ENCODE data around the gene EBF4.

The EBF4 gene

DNA sequence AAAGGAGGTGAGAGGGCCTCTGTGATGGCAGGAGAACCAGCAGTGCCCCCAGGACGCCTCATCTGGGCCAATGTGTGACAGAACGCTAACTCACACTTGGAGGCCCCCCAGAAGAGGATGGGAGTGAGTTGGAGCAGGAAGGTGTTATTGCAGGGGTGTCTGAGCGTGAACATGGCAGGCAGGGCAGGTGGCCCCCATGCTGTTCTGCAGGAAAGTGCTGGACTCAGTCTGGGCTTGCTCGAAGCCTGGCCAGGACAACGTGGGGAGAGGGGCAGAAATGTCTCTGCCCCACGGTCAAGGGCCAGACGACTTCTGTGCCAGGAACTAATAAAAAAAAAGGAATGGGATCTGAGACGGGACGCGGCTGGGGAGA, 931 bp upstream of the EBF4 start:
- Histone ChIP-seq H3K36me3 (ENCODE audit: control insufficient read depth in 1 of 2, insufficient read depth in 2 of 2, low read depth in 1 of 2, low read length in 2 of 2) (no peaks in the 10 kb centered on the region), H2BK120ac (ENCODE audit: low read depth, low read length) (no peak overlapping the region), H3K9ac (ENCODE audit: low read length) (no peak overlapping the region), H2BK15ac (ENCODE audit: low read depth, poor library complexity, severe bottlenecking) (no peak overlapping the region), H3K79me1 (replicated peaks; ENCODE audit: low read length, poor library complexity, severe bottlenecking) (no peaks in the 10 kb centered on the region), H3K23ac (ENCODE audit: low read length in 2 of 2) (no peak overlapping the region), H2BK12ac (ENCODE audit: low read length in 2 of 2) (no peak overlapping the region), H2AFZ (ENCODE audit: low read depth, low read length) (no peak overlapping the region), H3K27ac (ENCODE audit: low read length, poor library complexity, severe bottlenecking) (no peak overlapping the region), H4K8ac (ENCODE audit: low read length) (no peak overlapping the region), H4K91ac (ENCODE audit: low read length) (no peak overlapping the region), H3K4me1 (ENCODE audit: control insufficient read depth, insufficient read depth, low read depth, low read length) (peaks cover 10% of the 10 kb centered on the region), H3K4ac (ENCODE audit: low read depth in 1 of 2, low read length in 2 of 2) (no peak overlapping the region), H3K4me2 (ENCODE audit: low read length, poor library complexity, severe bottlenecking) (no peak overlapping the region), H3K18ac (ENCODE audit: low read depth in 1 of 2, low read length in 2 of 2) (no peak overlapping the region), H3K4me3 (ENCODE audit: insufficient read depth in 1 of 2, low read depth in 1 of 2, low read length in 2 of 2) (peak overlapping the region in 1 of 2 experiments; percentile 39), H3K27me3 (ENCODE audit: control insufficient read depth in 1 of 2, insufficient read depth in 1 of 2, low read length in 2 of 2) (peaks cover 83 to 84% of the 10 kb centered on the region in 2 experiments), H3K9me3 (ENCODE audit: control insufficient read depth, low read length) (no peaks in the 10 kb centered on the region), H2BK5ac (ENCODE audit: low read depth, low read length, poor library complexity, severe bottlenecking) (no peak overlapping the region), H3K14ac (ENCODE audit: low read length in 2 of 2) (no peak overlapping the region), H2AK5ac (ENCODE audit: low read length, severe bottlenecking) (no peak overlapping the region)
- 28% methylated on average over 10 of the region's 10 CpGs for WGBS
- DNase-seq, result no peak

DNA sequence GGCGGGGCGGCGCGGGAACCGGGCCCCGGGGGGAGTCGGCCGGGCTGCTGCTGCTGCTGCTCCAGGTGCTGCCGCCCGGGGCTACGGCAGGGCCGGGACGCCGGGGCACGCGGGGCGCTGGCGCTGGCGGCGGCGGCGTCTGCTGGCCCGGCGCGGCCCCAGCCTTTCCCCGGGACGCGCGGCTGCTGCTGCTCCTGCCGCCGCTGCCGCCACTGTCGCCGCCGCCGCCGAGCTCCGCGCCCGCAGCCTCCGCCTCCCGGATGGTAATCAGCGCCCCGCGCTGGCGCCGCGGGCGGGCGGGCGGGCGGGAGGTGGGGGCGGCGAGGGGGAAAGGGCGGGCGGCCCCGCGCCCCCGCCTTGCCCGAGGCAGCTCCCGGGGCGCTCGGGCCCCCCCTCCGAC, 306 bp downstream of the EBF4 start:
- H2AFZ ChIP-seq (ENCODE audit: low read depth, low read length), result no peak overlapping the region
- H2BK5ac ChIP-seq (ENCODE audit: low read depth, low read length, poor library complexity, severe bottlenecking), result no peak overlapping the region
- no peak overlapping the region for H4K8ac ChIP-seq (ENCODE audit: low read length)
- no peak overlapping the region for H3K18ac ChIP-seq (ENCODE audit: low read depth in 1 of 2, low read length in 2 of 2)
- no peak overlapping the region for H2BK120ac ChIP-seq (ENCODE audit: low read depth, low read length)
- H2AK5ac ChIP-seq (ENCODE audit: low read length, severe bottlenecking), result no peak overlapping the region
- no peak overlapping the region for H3K4me2 ChIP-seq (ENCODE audit: low read length, poor library complexity, severe bottlenecking)
- H2BK15ac ChIP-seq (ENCODE audit: low read depth, poor library complexity, severe bottlenecking), result no peak overlapping the region
- no peak overlapping the region for H3K9ac ChIP-seq (ENCODE audit: low read length)
- H4K91ac ChIP-seq (ENCODE audit: low read length), result no peak overlapping the region
- H3K36me3 ChIP-seq (ENCODE audit: control insufficient read depth in 1 of 2, insufficient read depth in 2 of 2, low read depth in 1 of 2, low read length in 2 of 2), result no peaks in the 10 kb centered on the region
- H2BK12ac ChIP-seq (ENCODE audit: low read length in 2 of 2), result no peak overlapping the region
- no peak overlapping the region for H3K14ac ChIP-seq (ENCODE audit: low read length in 2 of 2)
- H3K4me3 ChIP-seq (ENCODE audit: insufficient read depth in 1 of 2, low read depth in 1 of 2, low read length in 2 of 2), result peak overlapping the region in 1 of 2 experiments; percentile 54
- no peak overlapping the region for H3K27ac ChIP-seq (ENCODE audit: low read length, poor library complexity, severe bottlenecking)
- H3K4me1 ChIP-seq (ENCODE audit: control insufficient read depth, insufficient read depth, low read depth, low read length), result peaks cover 10% of the 10 kb centered on the region
- no peak overlapping the region for H3K23ac ChIP-seq (ENCODE audit: low read length in 2 of 2)
- no peaks in the 10 kb centered on the region for H3K79me1 ChIP-seq (replicated peaks; ENCODE audit: low read length, poor library complexity, severe bottlenecking)
- no peaks in the 10 kb centered on the region for H3K9me3 ChIP-seq (ENCODE audit: control insufficient read depth, low read length)
- H3K27me3 ChIP-seq (ENCODE audit: control insufficient read depth in 1 of 2, insufficient read depth in 1 of 2, low read length in 2 of 2), result peaks cover 82% of the 10 kb centered on the region in 2 experiments
- no peak for DNase-seq
- H3K4ac ChIP-seq (ENCODE audit: low read depth in 1 of 2, low read length in 2 of 2), result no peak overlapping the region
- 3% methylated on average over 6 of the region's 64 CpGs for WGBS

DNA sequence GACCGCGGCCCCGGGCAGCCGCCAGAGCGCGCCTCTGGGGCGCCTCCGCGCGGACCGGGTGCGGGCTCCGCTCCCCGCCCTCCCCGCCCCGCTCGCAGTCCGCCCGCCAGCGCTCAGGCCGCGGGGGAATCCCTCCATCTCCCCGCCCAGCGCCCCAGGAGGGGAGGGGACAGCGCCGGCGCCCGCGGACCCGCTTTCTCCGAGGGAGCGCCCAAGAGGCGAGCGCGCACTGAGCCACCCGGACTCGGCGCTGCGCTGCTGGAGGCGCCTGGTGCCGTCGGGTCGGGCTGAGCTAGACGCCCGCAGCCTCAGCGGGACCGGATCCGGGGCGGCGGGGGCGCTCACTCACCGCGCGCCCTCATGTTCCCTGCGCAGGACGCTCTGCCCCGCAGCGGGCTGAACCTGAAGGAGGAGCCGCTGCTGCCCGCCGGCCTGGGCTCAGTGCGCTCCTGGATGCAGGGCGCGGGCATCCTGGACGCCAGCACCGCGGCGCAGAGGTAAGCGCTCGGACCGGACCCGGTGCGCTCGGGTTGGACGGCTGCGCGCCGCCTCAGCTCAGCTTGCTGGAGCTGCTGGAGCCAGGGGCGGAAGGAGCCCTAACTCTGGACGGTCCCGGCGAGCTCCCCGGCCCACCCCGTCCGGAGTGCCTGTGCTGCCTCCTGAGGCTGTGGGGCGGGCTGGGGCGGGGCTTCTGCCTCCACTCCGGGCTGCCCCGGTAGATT, 867 bp downstream of the EBF4 start:
- no peak overlapping the region for H2BK120ac ChIP-seq (ENCODE audit: low read depth, low read length)
- H3K14ac ChIP-seq (ENCODE audit: low read length in 2 of 2), result no peak overlapping the region
- no peak overlapping the region for H3K27ac ChIP-seq (ENCODE audit: low read length, poor library complexity, severe bottlenecking)
- H3K36me3 ChIP-seq (ENCODE audit: control insufficient read depth in 1 of 2, insufficient read depth in 2 of 2, low read depth in 1 of 2, low read length in 2 of 2), result no peaks in the 10 kb centered on the region
- H2BK15ac ChIP-seq (ENCODE audit: low read depth, poor library complexity, severe bottlenecking), result no peak overlapping the region
- H4K91ac ChIP-seq (ENCODE audit: low read length), result no peak overlapping the region
- peak overlapping the region; percentile 24 for H2AFZ ChIP-seq (ENCODE audit: low read depth, low read length)
- 4% methylated on average over 66 of the region's 89 CpGs for WGBS
- H3K4ac ChIP-seq (ENCODE audit: low read depth in 1 of 2, low read length in 2 of 2), result no peak overlapping the region
- H3K9ac ChIP-seq (ENCODE audit: low read length), result no peak overlapping the region
- peak overlapping the region in 1 of 2 experiments; percentile 27 for H3K4me3 ChIP-seq (ENCODE audit: insufficient read depth in 1 of 2, low read depth in 1 of 2, low read length in 2 of 2)
- H3K18ac ChIP-seq (ENCODE audit: low read depth in 1 of 2, low read length in 2 of 2), result no peak overlapping the region
- H2BK12ac ChIP-seq (ENCODE audit: low read length in 2 of 2), result no peak overlapping the region
- H3K23ac ChIP-seq (ENCODE audit: low read length in 2 of 2), result peak overlapping the region in 1 of 2 experiments; percentile 35
- no peak overlapping the region for H3K4me2 ChIP-seq (ENCODE audit: low read length, poor library complexity, severe bottlenecking)
- no peak overlapping the region for H2AK5ac ChIP-seq (ENCODE audit: low read length, severe bottlenecking)
- peaks cover 82 to 83% of the 10 kb centered on the region in 2 experiments for H3K27me3 ChIP-seq (ENCODE audit: control insufficient read depth in 1 of 2, insufficient read depth in 1 of 2, low read length in 2 of 2)
- H3K4me1 ChIP-seq (ENCODE audit: control insufficient read depth, insufficient read depth, low read depth, low read length), result peaks cover 10% of the 10 kb centered on the region
- no peak overlapping the region for H4K8ac ChIP-seq (ENCODE audit: low read length)
- H3K79me1 ChIP-seq (replicated peaks; ENCODE audit: low read length, poor library complexity, severe bottlenecking), result no peaks in the 10 kb centered on the region
- DNase-seq, result peak; percentile 30
- no peaks in the 10 kb centered on the region for H3K9me3 ChIP-seq (ENCODE audit: control insufficient read depth, low read length)
- no peak overlapping the region for H2BK5ac ChIP-seq (ENCODE audit: low read depth, low read length, poor library complexity, severe bottlenecking)

DNA sequence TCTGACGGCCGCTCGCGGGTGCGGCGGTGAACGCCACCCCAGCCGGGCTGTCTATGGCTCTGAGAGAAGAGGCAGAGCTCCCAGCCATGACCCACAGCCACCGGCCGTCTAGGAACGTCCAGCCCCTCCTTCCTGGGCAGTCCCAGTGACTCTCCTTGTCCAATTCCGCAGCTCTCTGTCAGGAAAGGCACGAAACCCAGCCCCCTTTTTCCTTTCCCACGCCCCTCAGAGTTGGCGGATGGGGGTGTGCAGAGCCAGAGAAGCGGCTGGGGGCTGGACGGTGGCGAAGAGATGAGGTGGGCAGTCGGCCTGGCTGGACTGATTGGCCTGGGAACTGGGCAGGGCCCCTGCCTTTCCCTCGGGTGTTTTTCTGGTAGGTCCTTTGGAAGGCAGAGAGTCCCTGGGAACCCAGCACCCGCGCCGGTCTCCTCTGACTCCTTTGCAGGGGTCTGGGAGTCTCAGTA, 1.5 kb downstream of the EBF4 start:
- Histone ChIP-seq H2BK5ac (ENCODE audit: low read depth, low read length, poor library complexity, severe bottlenecking) (no peak overlapping the region), H2AFZ (ENCODE audit: low read depth, low read length) (no peak overlapping the region), H3K4ac (ENCODE audit: low read depth in 1 of 2, low read length in 2 of 2) (no peak overlapping the region), H3K4me1 (ENCODE audit: control insufficient read depth, insufficient read depth, low read depth, low read length) (peaks cover 10% of the 10 kb centered on the region), H3K9ac (ENCODE audit: low read length) (no peak overlapping the region), H4K8ac (ENCODE audit: low read length) (no peak overlapping the region), H3K27me3 (ENCODE audit: control insufficient read depth in 1 of 2, insufficient read depth in 1 of 2, low read length in 2 of 2) (peaks cover 83 to 85% of the 10 kb centered on the region in 2 experiments), H2AK5ac (ENCODE audit: low read length, severe bottlenecking) (no peak overlapping the region), H2BK15ac (ENCODE audit: low read depth, poor library complexity, severe bottlenecking) (no peak overlapping the region), H3K14ac (ENCODE audit: low read length in 2 of 2) (no peak overlapping the region), H3K27ac (ENCODE audit: low read length, poor library complexity, severe bottlenecking) (no peak overlapping the region), H2BK12ac (ENCODE audit: low read length in 2 of 2) (no peak overlapping the region), H2BK120ac (ENCODE audit: low read depth, low read length) (no peak overlapping the region), H3K4me3 (ENCODE audit: insufficient read depth in 1 of 2, low read depth in 1 of 2, low read length in 2 of 2) (no peak overlapping the region), H3K79me1 (replicated peaks; ENCODE audit: low read length, poor library complexity, severe bottlenecking) (no peaks in the 10 kb centered on the region), H4K91ac (ENCODE audit: low read length) (no peak overlapping the region), H3K18ac (ENCODE audit: low read depth in 1 of 2, low read length in 2 of 2) (no peak overlapping the region), H3K36me3 (ENCODE audit: control insufficient read depth in 1 of 2, insufficient read depth in 2 of 2, low read depth in 1 of 2, low read length in 2 of 2) (no peaks in the 10 kb centered on the region), H3K9me3 (ENCODE audit: control insufficient read depth, low read length) (no peaks in the 10 kb centered on the region), H3K4me2 (ENCODE audit: low read length, poor library complexity, severe bottlenecking) (no peak overlapping the region), H3K23ac (ENCODE audit: low read length in 2 of 2) (peak overlapping the region in 1 of 2 experiments; percentile 80)
- DNase-seq, result no peak
- WGBS, result 5% methylated on average over 15 of the region's 23 CpGs
